ENCODE measurements around the gene MTRF1L. TPM values are rescaled to one million over a fixed set of nuclear protein-coding genes. Genes with fewer than 3 reads are reported as not detected.

Gene MTRF1L
- total RNA-seq (2013): 13.2 TPM
- 10 to 100 TPM in 2 of 3 donors, 1 to 10 TPM in 1; 8.2 to 12.8 (median 10.8) TPM for polyA plus RNA-seq
- polyA minus RNA-seq: 6.5 and 6.8 TPM in 2 replicates
- total RNA-seq: 17.2 to 36.9 (median 24.2) reads per million in 11 experiments

- Histone ChIP-seq H3K79me2 (ENCODE audit: insufficient read depth, low read length) (peaks cover 61% of the 10 kb centered on the region), H3K27ac (ENCODE audit: low read depth in 1 of 2, low read length in 2 of 2) (peak within 1 kb of the TSS; percentile 71 to 84), H3K9ac (ENCODE audit: insufficient read depth, low read length, poor library complexity, severe bottlenecking) (peak within 1 kb of the TSS; percentile 84), H3K9me3 (replicated peaks in 1 of 2; ENCODE audit: control insufficient read depth in 1 of 2, insufficient read depth in 1 of 2, low read length in 2 of 2) (no peaks in the 10 kb centered on the region), H3K4me3 (replicated peaks in 1 of 3; ENCODE audit: low read depth in 2 of 3, low read length in 3 of 3) (peak within 1 kb of the TSS; percentile 88 to 94 (median 94)), H4K20me1 (ENCODE audit: insufficient read depth, low read length) (peaks cover 28% of the 10 kb centered on the region), H3K4me1 (ENCODE audit: control insufficient read depth in 1 of 2, insufficient read depth in 2 of 2, low read length in 2 of 2) (peaks cover 21 to 32% of the 10 kb centered on the region in 2 donors), H3K4me2 (replicated peaks; ENCODE audit: extremely low read depth, low read length, poor library complexity, severe bottlenecking) (peak within 1 kb of the TSS; percentile 94), H2AFZ (ENCODE audit: insufficient read depth, low read depth, low read length, poor library complexity, severe bottlenecking) (peak within 1 kb of the TSS; percentile 94), H3K36me3 (replicated peaks in 1 of 2; ENCODE audit: control insufficient read depth in 1 of 2, insufficient read depth in 2 of 2, low read length in 2 of 2) (peaks cover 2 to 14% of the 10 kb centered on the region in 2 donors), H3K27me3 (ENCODE audit: control insufficient read depth in 2 of 2, insufficient read depth in 2 of 2, low read length in 2 of 2) (no peaks in the 10 kb centered on the region)
- Mint-ChIP-seq H3K4me3 (peak within 1 kb of the TSS; percentile 99), H3K9me3 (peaks cover 0 to 4% (median 0%) of the 10 kb centered on the region in 7 donors), H3K27ac (peak within 1 kb of the TSS; percentile 90 to 97 (median 95)), H3K27me3 (ENCODE audit: low read depth in 3 of 3) (no peaks in the 10 kb centered on the region), H3K36me3 (peaks cover 8 to 13% of the 10 kb centered on the region in 2 donors), H3K4me1 (peaks cover 37% of the 10 kb centered on the region)
- intact Hi-C loops (cut with micrococcal nuclease): no loop called here
- DNase-seq: peak; percentile 87 to 95 (median 89)
- WGBS (ENCODE audit: insufficient coverage): under 1% methylated on average over 39 of the region's 52 CpGs
- no peak for TF ChIP-seq CTCF (IDR thresholded peaks at IDR 0.05)
Observed at GRCh38 chr6:153002613-153003365, at the start of gene MTRF1L. Gene MTRF1L (minus strand): TSS chr6:153002709. CDS start chr6:153002685, 24 bp downstream.

GRCh38 chr6:153051801-153052200 is 49.3 kb upstream of the MTRF1L start:
- Histone ChIP-seq H3K4me3 (replicated peaks in 1 of 3; ENCODE audit: low read depth in 2 of 3, low read length in 3 of 3) (no peak overlapping the region), H3K36me3 (replicated peaks in 1 of 2; ENCODE audit: control insufficient read depth in 1 of 2, insufficient read depth in 2 of 2, low read length in 2 of 2) (no peaks in the 10 kb centered on the region), H3K9ac (ENCODE audit: insufficient read depth, low read length, poor library complexity, severe bottlenecking) (no peak overlapping the region), H3K27ac (ENCODE audit: low read depth in 1 of 2, low read length in 2 of 2) (no peak overlapping the region), H2AFZ (ENCODE audit: insufficient read depth, low read depth, low read length, poor library complexity, severe bottlenecking) (no peak overlapping the region), H3K9me3 (replicated peaks in 1 of 2; ENCODE audit: control insufficient read depth in 1 of 2, insufficient read depth in 1 of 2, low read length in 2 of 2) (no peaks in the 10 kb centered on the region), H3K4me2 (replicated peaks; ENCODE audit: extremely low read depth, low read length, poor library complexity, severe bottlenecking) (no peak overlapping the region), H3K79me2 (ENCODE audit: insufficient read depth, low read length) (no peaks in the 10 kb centered on the region), H4K20me1 (ENCODE audit: insufficient read depth, low read length) (no peaks in the 10 kb centered on the region), H3K4me1 (ENCODE audit: control insufficient read depth in 1 of 2, insufficient read depth in 2 of 2, low read length in 2 of 2) (no peaks in the 10 kb centered on the region), H3K27me3 (ENCODE audit: control insufficient read depth in 2 of 2, insufficient read depth in 2 of 2, low read length in 2 of 2) (no peaks in the 10 kb centered on the region)
- Mint-ChIP-seq H3K4me1 (no peaks in the 10 kb centered on the region), H3K27me3 (ENCODE audit: low read depth in 3 of 3) (peaks cover 1 to 5% (median 3%) of the 10 kb centered on the region in 3 donors), H3K36me3 (no peaks in the 10 kb centered on the region), H3K9me3 (peaks cover 0 to 6% (median 0%) of the 10 kb centered on the region in 7 donors), H3K4me3 (no peak overlapping the region), H3K27ac (no peak overlapping the region)
- intact Hi-C loops (cut with micrococcal nuclease): no loop called here
- no peak for TF ChIP-seq CTCF (IDR thresholded peaks at IDR 0.05)
- no peak for DNase-seq
